ENCODE measurements around the gene NATD1. TPM values are rescaled to one million over a fixed set of nuclear protein-coding genes. Genes with fewer than 3 reads are reported as not detected.

NATD1 gene
- total RNA-seq, 5 donors from 2014 or later (not counting 1 experiment from before 2014, with no cell fraction given), result 7.2 to 11.1 (median 9.6) TPM

DNA sequence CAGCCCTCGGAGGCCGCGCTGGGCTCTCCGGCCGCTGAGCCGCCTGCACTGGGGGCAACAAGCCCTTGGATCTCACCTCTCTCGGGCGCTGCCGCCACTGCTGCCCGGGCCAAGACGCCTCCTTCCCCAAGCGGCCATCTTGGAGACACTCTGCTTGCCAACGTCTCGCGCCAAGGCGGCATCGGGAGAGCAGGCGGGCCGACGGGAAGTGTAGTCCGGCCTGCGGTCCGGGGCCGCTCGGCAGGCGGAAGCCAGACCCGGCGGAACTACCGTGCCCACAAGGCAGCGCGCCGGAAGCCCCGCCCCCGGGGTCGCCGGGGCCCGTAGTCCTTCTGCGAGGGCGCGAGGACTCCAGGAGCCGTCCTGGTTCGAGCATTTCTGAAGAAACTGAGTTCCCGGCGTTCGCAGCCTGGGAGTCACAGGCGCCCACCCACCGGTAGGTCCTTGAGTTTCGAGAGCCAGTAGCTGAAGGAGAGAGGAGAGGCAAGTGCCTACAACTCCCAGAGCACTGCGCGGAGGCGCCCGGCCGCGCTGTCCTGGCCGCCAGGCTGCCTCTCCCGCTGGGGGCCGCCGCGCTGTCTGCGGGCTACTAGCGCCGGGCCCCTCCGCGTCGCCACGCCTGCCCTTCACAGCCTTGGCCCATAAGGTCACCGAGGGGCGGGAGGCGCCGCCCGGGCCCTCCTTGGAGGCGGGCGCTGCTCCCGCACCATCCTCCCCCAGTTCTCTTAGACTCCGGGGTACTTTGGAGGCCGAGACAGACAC lies 39.0 kb downstream of the NATD1 start, which contains the start of gene TMEM11:
Gene TMEM11, minus strand, starts transcription at position 147 of the 762 bp plus-strand sequence. Its CDS starts 9 bp downstream, at position 138.
- WGBS (ENCODE audit: insufficient coverage), result under 1% methylated on average over 67 of the region's 76 CpGs

DNA sequence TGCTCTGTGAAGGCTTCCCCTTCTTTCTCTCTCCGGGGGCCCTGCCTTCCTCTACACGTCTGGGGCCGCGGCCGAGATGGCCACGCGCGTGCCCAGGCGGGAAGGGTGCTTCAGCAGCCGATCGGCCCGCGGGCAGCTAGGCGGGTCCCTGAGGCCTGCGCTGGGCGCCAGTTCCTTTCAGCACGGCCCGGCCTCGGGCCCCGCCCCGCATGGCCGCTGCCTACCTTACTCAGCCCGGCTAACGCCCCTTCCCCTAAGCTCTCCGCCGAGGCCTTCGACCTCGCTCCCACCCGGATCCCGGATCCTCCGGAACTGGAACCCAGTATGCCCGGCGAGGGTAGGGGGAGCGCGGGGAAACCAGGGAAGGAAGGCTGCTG lies 39.6 kb downstream of the NATD1 start:
- Mint-ChIP-seq H3K36me3 (peaks cover 15% of the 10 kb centered on the region), H3K27ac (peak overlapping the region; percentile 75 to 95), H3K27me3 (no peaks in the 10 kb centered on the region), H3K9me3 (no peaks in the 10 kb centered on the region), H3K4me1 (peaks cover 50 to 65% (median 55%) of the 10 kb centered on the region in 3 donors), H3K4me3 (peak overlapping the region; percentile 85 to 90 (median 85))
- ChIA-PET POLR2A (no interaction called here), CTCF (interaction anchor here in 1 of 2 donors (0.6 kb wide), 2 partner anchors 94 to 1203 kb away, joined by 3 to 4 read pairs; no protein-coding TSS in a partner anchor)
- DNase-seq (peak in 10 of 35 experiments; percentile 1 to 19 (median 8)), ATAC-seq (replicated peaks in 1 of 4) (peak; percentile 1 to 7 (median 4))
- WGBS (ENCODE audit: insufficient coverage), result under 1% methylated on average over 35 of the region's 35 CpGs
- H3K4me1 ChIP-seq (ENCODE audit: control insufficient read depth in 1 of 2, extremely low read depth in 1 of 2, insufficient read depth in 2 of 2, low read length in 2 of 2), result peaks cover 20 to 46% of the 10 kb centered on the region in 2 experiments
- no peaks in the 10 kb centered on the region for H3K27me3 ChIP-seq (replicated peaks in 1 of 2; ENCODE audit: control insufficient read depth in 2 of 2, extremely low read depth in 1 of 2, insufficient read depth in 2 of 2, low read length in 1 of 2)
- no peaks in the 10 kb centered on the region for H3K9me3 ChIP-seq
- H3K4me3 ChIP-seq (ENCODE audit: control insufficient read depth in 1 of 2, extremely low read depth in 1 of 2, low read length in 1 of 2), result peak overlapping the region; percentile 88 to 90
- peak overlapping the region; percentile 63 for H3K27ac ChIP-seq (ENCODE audit: low read length)
- H3K36me3 ChIP-seq (ENCODE audit: control insufficient read depth in 2 of 2, extremely low read depth in 1 of 2, insufficient read depth in 1 of 2, low read length in 1 of 2), result peaks cover 5 to 19% of the 10 kb centered on the region in 2 donors

More for the DNA sequence above, 39.0 kb downstream of the NATD1 start, which contains the start of gene TMEM11:
- Histone ChIP-seq H3K36me3 (ENCODE audit: control insufficient read depth in 2 of 2, extremely low read depth in 1 of 2, insufficient read depth in 1 of 2, low read length in 1 of 2) (peaks cover 5 to 14% of the 10 kb centered on the region in 2 donors), H3K27ac (ENCODE audit: low read length) (peak within 1 kb of the TSS; percentile 90), H3K9me3 (no peaks in the 10 kb centered on the region), H3K4me3 (ENCODE audit: control insufficient read depth in 1 of 2, extremely low read depth in 1 of 2, low read length in 1 of 2) (peak within 1 kb of the TSS; percentile 88 to 90), H3K27me3 (replicated peaks in 1 of 2; ENCODE audit: control insufficient read depth in 2 of 2, extremely low read depth in 1 of 2, insufficient read depth in 2 of 2, low read length in 1 of 2) (no peaks in the 10 kb centered on the region), H3K4me1 (ENCODE audit: control insufficient read depth in 1 of 2, extremely low read depth in 1 of 2, insufficient read depth in 2 of 2, low read length in 2 of 2) (peaks cover 20 to 46% of the 10 kb centered on the region in 2 experiments)
- Mint-ChIP-seq H3K27me3 (no peaks in the 10 kb centered on the region), H3K27ac (peak within 1 kb of the TSS; percentile 90 to 95), H3K36me3 (peaks cover 14% of the 10 kb centered on the region), H3K4me1 (peaks cover 50 to 62% (median 54%) of the 10 kb centered on the region in 3 donors), H3K9me3 (no peaks in the 10 kb centered on the region), H3K4me3 (peak within 1 kb of the TSS; percentile 85 to 90 (median 85))
- peak; percentile 94 to 96 (median 95) for ATAC-seq (replicated peaks in 1 of 4)
- CTCF ChIA-PET, result interaction anchor here (1.0 to 1.1 kb wide), 2 partner anchors 65 to 95 kb away, joined by 3 read pairs; no protein-coding TSS in a partner anchor
- POLR2A ChIA-PET, result no interaction called here
- peak; percentile 87 to 97 (median 93) for DNase-seq

DNA sequence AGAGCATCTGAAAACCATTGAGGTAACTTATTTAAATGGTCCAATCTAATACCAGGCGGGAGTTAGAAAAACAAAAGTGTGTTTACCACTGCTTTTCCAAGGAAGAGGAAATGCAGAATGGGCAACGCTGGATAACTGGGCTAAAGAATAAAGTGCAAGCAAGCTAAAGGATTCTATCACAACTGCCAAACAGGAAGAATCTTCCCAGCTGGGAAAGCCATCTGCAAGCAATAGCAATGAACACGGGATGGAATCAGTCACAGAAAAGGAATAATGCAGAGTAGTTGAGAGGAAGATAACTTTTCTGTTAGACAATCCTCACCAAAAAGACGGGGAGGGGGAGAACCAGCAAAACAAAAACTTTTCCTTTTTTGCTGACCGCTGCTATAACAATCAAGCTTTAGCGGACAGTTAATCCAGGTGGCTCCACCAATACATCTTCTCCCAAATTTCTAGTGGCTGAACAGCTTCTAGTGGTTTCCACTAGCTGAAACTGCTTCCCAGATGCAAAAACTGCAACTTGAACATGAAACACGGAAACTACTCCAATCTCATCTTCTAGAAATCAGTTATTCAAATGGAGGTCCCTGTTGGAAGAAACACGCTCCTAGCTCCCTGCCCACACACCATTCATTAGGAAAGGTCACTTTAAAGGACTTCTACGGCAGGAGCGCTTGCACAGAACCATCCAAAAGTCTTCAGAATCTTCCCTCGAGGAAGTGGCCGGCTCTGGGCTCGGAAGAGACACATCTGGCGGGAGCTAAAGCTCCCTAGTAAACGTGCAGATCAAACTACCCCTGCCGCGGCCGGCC lies 40.2 kb downstream of the NATD1 start:
- Histone ChIP-seq H3K36me3 (ENCODE audit: control insufficient read depth in 2 of 2, extremely low read depth in 1 of 2, insufficient read depth in 1 of 2, low read length in 1 of 2) (peaks cover 5 to 25% of the 10 kb centered on the region in 2 donors), H3K27me3 (replicated peaks in 1 of 2; ENCODE audit: control insufficient read depth in 2 of 2, extremely low read depth in 1 of 2, insufficient read depth in 2 of 2, low read length in 1 of 2) (no peaks in the 10 kb centered on the region), H3K27ac (ENCODE audit: low read length) (no peak overlapping the region), H3K4me3 (ENCODE audit: control insufficient read depth in 1 of 2, extremely low read depth in 1 of 2, low read length in 1 of 2) (peak overlapping the region; percentile 88 to 90), H3K4me1 (ENCODE audit: control insufficient read depth in 1 of 2, extremely low read depth in 1 of 2, insufficient read depth in 2 of 2, low read length in 2 of 2) (peaks cover 20 to 46% of the 10 kb centered on the region in 2 experiments), H3K9me3 (no peaks in the 10 kb centered on the region)
- Mint-ChIP-seq H3K36me3 (peaks cover 17% of the 10 kb centered on the region), H3K27ac (peak overlapping the region; percentile 75 to 76), H3K4me1 (peaks cover 50 to 68% (median 58%) of the 10 kb centered on the region in 3 donors), H3K9me3 (no peaks in the 10 kb centered on the region), H3K4me3 (peak overlapping the region; percentile 85 to 90 (median 85)), H3K27me3 (no peaks in the 10 kb centered on the region)
- DNase-seq, result no peak
- ChIA-PET CTCF (interaction anchor here in 1 of 2 donors (0.6 kb wide), 2 partner anchors 93 to 1203 kb away, joined by 3 to 4 read pairs; no protein-coding TSS in a partner anchor), POLR2A (no interaction called here)
- 13% methylated on average over 10 of the region's 18 CpGs for WGBS (ENCODE audit: insufficient coverage)
- no peak for ATAC-seq (replicated peaks in 1 of 4)

DNA sequence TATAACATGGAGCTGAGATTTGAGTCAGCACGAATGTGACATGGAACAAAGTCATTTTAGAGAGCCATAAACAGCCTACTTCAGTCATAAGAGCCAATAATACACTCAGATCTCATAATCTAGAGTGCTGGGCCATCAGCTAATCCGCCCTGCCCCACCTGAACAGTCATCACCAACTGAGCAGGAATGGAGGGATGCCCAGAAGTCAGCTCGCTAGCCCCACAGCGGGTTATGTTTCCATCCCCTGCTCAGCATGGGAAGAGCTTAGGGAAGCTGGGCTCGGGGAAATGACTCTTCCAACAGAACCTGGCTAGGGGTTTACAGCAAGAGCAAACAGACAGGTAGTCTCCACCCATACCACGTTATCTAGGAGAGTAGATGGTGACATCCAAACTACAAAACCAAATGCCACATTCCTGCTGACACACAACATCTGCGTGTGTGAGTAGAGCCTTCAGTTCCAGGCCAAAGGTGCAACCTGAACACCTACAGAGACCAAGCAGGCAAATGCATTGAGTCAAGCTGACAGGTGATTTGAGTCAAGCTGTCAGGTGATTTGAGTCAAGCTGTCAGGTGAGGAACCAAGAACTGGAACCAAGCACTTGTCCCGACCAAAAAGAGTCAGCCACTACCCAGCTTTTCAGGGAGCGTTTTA lies 41.3 kb downstream of the NATD1 start:
- CTCF ChIA-PET, result interaction anchor here (0.6 to 1.4 kb wide), 2 partner anchors 84 to 93 kb away, joined by 3 read pairs; no protein-coding TSS in a partner anchor
- 77% methylated on average over 6 of the region's 9 CpGs for WGBS (ENCODE audit: insufficient coverage)

DNA sequence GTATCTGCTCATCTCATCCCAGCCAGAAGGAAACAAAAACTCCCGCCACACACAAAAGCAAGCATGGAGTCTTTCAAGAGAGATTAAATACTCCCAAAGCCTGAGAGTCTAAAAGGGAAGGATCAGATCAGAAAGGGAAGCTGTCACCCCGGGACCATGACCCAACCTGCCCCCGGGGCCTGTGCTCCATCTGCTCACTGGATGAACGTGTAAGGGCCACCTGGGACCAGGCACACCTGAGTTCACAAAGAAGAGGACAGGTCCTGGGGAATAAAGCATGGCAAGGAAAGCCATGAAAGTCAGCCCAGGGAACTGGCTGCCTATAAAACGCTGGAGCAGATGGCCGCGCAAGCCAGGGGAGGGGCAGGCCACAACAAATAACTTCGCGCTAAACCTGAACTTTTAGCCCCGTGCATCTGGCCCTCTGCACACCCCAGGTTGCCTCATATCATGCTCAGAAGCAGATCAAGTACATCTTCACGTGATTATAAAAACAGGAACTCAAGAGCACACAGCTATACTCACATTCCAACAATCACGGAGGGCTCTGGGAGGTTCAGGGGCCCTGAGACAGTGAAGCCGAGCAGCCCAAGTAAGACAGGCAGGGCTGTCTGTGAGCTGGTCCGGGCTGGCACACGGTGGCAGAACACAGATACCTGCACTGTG lies 42.7 kb downstream of the NATD1 start:
- no peaks in the 10 kb centered on the region for H3K27me3 Mint-ChIP-seq
- Histone ChIP-seq H3K9me3 (no peaks in the 10 kb centered on the region), H3K36me3 (ENCODE audit: control insufficient read depth in 2 of 2, extremely low read depth in 1 of 2, insufficient read depth in 1 of 2, low read length in 1 of 2) (peaks cover 5 to 25% of the 10 kb centered on the region in 2 donors), H3K4me1 (ENCODE audit: control insufficient read depth in 1 of 2, extremely low read depth in 1 of 2, insufficient read depth in 2 of 2, low read length in 2 of 2) (peaks cover 20 to 46% of the 10 kb centered on the region in 2 experiments), H3K27me3 (replicated peaks in 1 of 2; ENCODE audit: control insufficient read depth in 2 of 2, extremely low read depth in 1 of 2, insufficient read depth in 2 of 2, low read length in 1 of 2) (no peaks in the 10 kb centered on the region), H3K4me3 (ENCODE audit: control insufficient read depth in 1 of 2, extremely low read depth in 1 of 2, low read length in 1 of 2) (no peak overlapping the region), H3K27ac (ENCODE audit: low read length) (no peak overlapping the region)
- H3K9me3 Mint-ChIP-seq, result no peaks in the 10 kb centered on the region
- 69% methylated on average over 13 of the region's 15 CpGs for WGBS (ENCODE audit: insufficient coverage)
- H3K27ac Mint-ChIP-seq, result no peak overlapping the region
- H3K4me1 Mint-ChIP-seq, result peaks cover 45 to 67% (median 64%) of the 10 kb centered on the region in 3 donors
- CTCF ChIA-PET, result interaction anchor here in 1 of 2 donors (1.4 kb wide), 1 partner anchor 83 kb away, joined by 3 read pairs; no protein-coding TSS in a partner anchor
- POLR2A ChIA-PET, result no interaction called here
- DNase-seq (peak in 1 of 35 experiments; percentile 4), ATAC-seq (replicated peaks in 1 of 4) (no peak)
- peaks cover 8% of the 10 kb centered on the region for H3K36me3 Mint-ChIP-seq
- H3K4me3 Mint-ChIP-seq, result no peak overlapping the region

More for the DNA sequence above, 41.3 kb downstream of the NATD1 start:
- no peaks in the 10 kb centered on the region for H3K9me3 Mint-ChIP-seq
- H3K36me3 ChIP-seq (ENCODE audit: control insufficient read depth in 2 of 2, extremely low read depth in 1 of 2, insufficient read depth in 1 of 2, low read length in 1 of 2), result peaks cover 5 to 25% of the 10 kb centered on the region in 2 donors
- no peaks in the 10 kb centered on the region for H3K27me3 ChIP-seq (replicated peaks in 1 of 2; ENCODE audit: control insufficient read depth in 2 of 2, extremely low read depth in 1 of 2, insufficient read depth in 2 of 2, low read length in 1 of 2)
- no peaks in the 10 kb centered on the region for H3K9me3 ChIP-seq
- peaks cover 9% of the 10 kb centered on the region for H3K36me3 Mint-ChIP-seq
- H3K4me1 ChIP-seq (ENCODE audit: control insufficient read depth in 1 of 2, extremely low read depth in 1 of 2, insufficient read depth in 2 of 2, low read length in 2 of 2), result peaks cover 20 to 46% of the 10 kb centered on the region in 2 experiments
- peak overlapping the region; percentile 85 to 90 (median 85) for H3K4me3 Mint-ChIP-seq
- DNase-seq, result no peak
- H3K27me3 Mint-ChIP-seq, result no peaks in the 10 kb centered on the region
- ATAC-seq (replicated peaks in 1 of 4), result no peak
- no peak overlapping the region for H3K4me3 ChIP-seq (ENCODE audit: control insufficient read depth in 1 of 2, extremely low read depth in 1 of 2, low read length in 1 of 2)
- H3K27ac ChIP-seq (ENCODE audit: low read length), result no peak overlapping the region
- POLR2A ChIA-PET, result interaction anchor here in 1 of 2 donors (0.7 kb wide), 1 partner anchor 8 kb away, joined by 3 read pairs; no protein-coding TSS in a partner anchor
- no peak overlapping the region for H3K27ac Mint-ChIP-seq
- peaks cover 46 to 66% (median 61%) of the 10 kb centered on the region in 3 donors for H3K4me1 Mint-ChIP-seq

All from T-cell (primary cell).